HG02588 (cell line): ENCODE results near the gene RFX7.

ENCODE experiments used
- ATAC-seq: cut with Tn5 transposase; IDR thresholded peaks from one replicate; pipeline ENCODE4 v1.9.1; 2021; ENCODE audit warnings: mild to moderate bottlenecking, moderate library complexity; ENCODE audit not compliant: unreplicated experiment

Gene RFX7

GRCh38 chr15:56244811-56245576 lies 1.3 kb upstream of the RFX7 start:
- ATAC-seq = no peak

- ATAC-seq = no peak
These were observed 545 bp upstream of the RFX7 start for GRCh38 chr15:56244038-56244810.

- ATAC-seq = no peak
These were observed 1.0 kb downstream of the RFX7 start for GRCh38 chr15:56242576-56243162.

GRCh38 chr15:56241374-56242105 lies 2.1 kb downstream of the RFX7 start:
- ATAC-seq = no peak

- no peak for ATAC-seq
These were observed 3.3 kb downstream of the RFX7 start for GRCh38 chr15:56240390-56240789.

GRCh38 chr15:56236197-56236596 lies 7.5 kb downstream of the RFX7 start:
- ATAC-seq = no peak

GRCh38 chr15:56234804-56235203 lies 8.9 kb downstream of the RFX7 start:
- no peak for ATAC-seq

GRCh38 chr15:56233549-56233948 lies 10.1 kb downstream of the RFX7 start:
- ATAC-seq = no peak

GRCh38 chr15:56232058-56232457 lies 11.6 kb downstream of the RFX7 start:
- ATAC-seq = no peak

GRCh38 chr15:56228854-56229253 lies 14.8 kb downstream of the RFX7 start:
- no peak for ATAC-seq

GRCh38 chr15:56228352-56228751 lies 15.3 kb downstream of the RFX7 start:
- ATAC-seq = no peak

GRCh38 chr15:56227780-56228179 lies 15.9 kb downstream of the RFX7 start:
- ATAC-seq = no peak

- no peak for ATAC-seq
These were observed 16.4 kb downstream of the RFX7 start for GRCh38 chr15:56227306-56227705.

GRCh38 chr15:56225520-56225919 lies 18.2 kb downstream of the RFX7 start:
- no peak for ATAC-seq

GRCh38 chr15:56222302-56222701 lies 21.4 kb downstream of the RFX7 start:
- no peak for ATAC-seq

GRCh38 chr15:56217341-56217740 lies 26.3 kb downstream of the RFX7 start:
- no peak for ATAC-seq

GRCh38 chr15:56215769-56216168 lies 27.9 kb downstream of the RFX7 start:
- no peak for ATAC-seq

- no peak for ATAC-seq
These were observed 31.6 kb downstream of the RFX7 start for GRCh38 chr15:56211960-56212550.

GRCh38 chr15:56211064-56211463 lies 32.6 kb downstream of the RFX7 start:
- ATAC-seq = no peak

GRCh38 chr15:56208641-56209155 lies 35.0 kb downstream of the RFX7 start:
- no peak for ATAC-seq

- ATAC-seq = no peak
These were observed 35.5 kb downstream of the RFX7 start for GRCh38 chr15:56208185-56208584.
